22Rv1 (cell line): ENCODE measurements around the gene LCE3C.

ENCODE experiments used
- CTCF ChIP-seq: fragments of 450-650 bp; IDR thresholded peaks from 2 replicates; pipeline ENCODE4 v1.5.1; 2017; ENCODE audit warnings: mild to moderate bottlenecking
- ZFX ChIP-seq: fragments of 450-650 bp; IDR thresholded peaks from 2 replicates; pipeline ENCODE4 v1.6.1; 2017; ENCODE audit warnings: antibody characterized with exemption, borderline replicate concordance

GRCh38 chr1:152630596-152630995 is 30.6 kb downstream of the LCE3C start:
- TF ChIP-seq CTCF (no peak), ZFX (no peak)
